Ascending aorta (tissue), 2 donors: ENCODE results near the gene TNRC6A. TPM values are rescaled to one million over a fixed set of nuclear protein-coding genes. Genes with fewer than 3 reads are reported as not detected.

Experiments used
- DNase-seq, 2 donors: peaks; one replicate each; pipeline ENCODE4 v3.0.0-alpha.2; 2019; ENCODE audit warnings: low spot score in 2 of 2
- H3K27ac ChIP-seq, 2 donors: fragments of 200-600 bp; sonication (generic); one replicate each; pipeline ENCODE4 v1.5.1; 2016 to 2017; ENCODE audit warnings: mild to moderate bottlenecking in 1 of 2
- H3K27me3 ChIP-seq: fragments of 200-600 bp; sonication (generic); one replicate; pipeline ENCODE4 v1.5.1; 2017
- H3K36me3 ChIP-seq, 2 donors: fragments of 200-600 bp; sonication (generic); one replicate each; pipeline ENCODE4 v1.5.1; 2016
- H3K4me1 ChIP-seq, 2 donors: fragments of 200-600 bp; sonication (generic); one replicate each; pipeline ENCODE4 v1.5.1; 2016 to 2017; ENCODE audit warnings: mild to moderate bottlenecking in 1 of 2
- H3K4me3 ChIP-seq, 2 donors: fragments of 200-600 bp; sonication (generic); one replicate each; pipeline ENCODE4 v1.5.1; 2016 to 2017; ENCODE audit warnings: mild to moderate bottlenecking in 1 of 2
- H3K9me3 ChIP-seq, 2 donors: fragments of 200-600 bp; sonication (generic); one replicate each; pipeline ENCODE4 v1.5.1; 2016
- intact Hi-C: fragments of 100-400 bp; cut with DNase I; formaldehyde crosslinking; loops from one replicate; pipeline ENCODE4 v1.15.1; 2023
- total RNA-seq: library from RNA; depleted of rRNA; stranded (reverse); fragments of >200 nt; gene quantifications from one replicate; pipeline ENCODE4 v1.1.0, GENCODE V29; 2016
- TF ChIP-seq, protein P1 (sequence below), 3 experiments: fragments of 200-600 bp in 2 of 3; fragments of 450-650 bp in 1 of 3; sonication (generic) in 2 of 3; IDR thresholded peaks; one replicate each; pipeline ENCODE4 v1.5.1; 2016 to 2019; ENCODE audit warnings: antibody characterized with exemption in 3 of 3, mild to moderate bottlenecking in 1 of 3, moderate library complexity in 1 of 3

The TNRC6A gene
- total RNA-seq, 1 donor from 2014 or later: 36.7 TPM

- no peak overlapping the region for H3K27ac ChIP-seq
- no peak overlapping the region for H3K4me3 ChIP-seq
- no peak for DNase-seq
- peaks cover 0 to 4% of the 10 kb centered on the region in 2 donors for H3K4me1 ChIP-seq
- H3K36me3 ChIP-seq: peaks cover 0 to 9% of the 10 kb centered on the region in 2 donors
- H3K9me3 ChIP-seq: no peaks in the 10 kb centered on the region
- intact Hi-C loops: no loop called here
- TF ChIP-seq, protein P1, sequence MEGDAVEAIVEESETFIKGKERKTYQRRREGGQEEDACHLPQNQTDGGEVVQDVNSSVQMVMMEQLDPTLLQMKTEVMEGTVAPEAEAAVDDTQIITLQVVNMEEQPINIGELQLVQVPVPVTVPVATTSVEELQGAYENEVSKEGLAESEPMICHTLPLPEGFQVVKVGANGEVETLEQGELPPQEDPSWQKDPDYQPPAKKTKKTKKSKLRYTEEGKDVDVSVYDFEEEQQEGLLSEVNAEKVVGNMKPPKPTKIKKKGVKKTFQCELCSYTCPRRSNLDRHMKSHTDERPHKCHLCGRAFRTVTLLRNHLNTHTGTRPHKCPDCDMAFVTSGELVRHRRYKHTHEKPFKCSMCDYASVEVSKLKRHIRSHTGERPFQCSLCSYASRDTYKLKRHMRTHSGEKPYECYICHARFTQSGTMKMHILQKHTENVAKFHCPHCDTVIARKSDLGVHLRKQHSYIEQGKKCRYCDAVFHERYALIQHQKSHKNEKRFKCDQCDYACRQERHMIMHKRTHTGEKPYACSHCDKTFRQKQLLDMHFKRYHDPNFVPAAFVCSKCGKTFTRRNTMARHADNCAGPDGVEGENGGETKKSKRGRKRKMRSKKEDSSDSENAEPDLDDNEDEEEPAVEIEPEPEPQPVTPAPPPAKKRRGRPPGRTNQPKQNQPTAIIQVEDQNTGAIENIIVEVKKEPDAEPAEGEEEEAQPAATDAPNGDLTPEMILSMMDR (IDR thresholded peaks at IDR 0.05): no peak
- H3K27me3 ChIP-seq: no peaks in the 10 kb centered on the region
These were observed 28.9 kb downstream of the TNRC6A start for GRCh38 chr16:24758373-24758772.

- TF ChIP-seq, protein P1 (IDR thresholded peaks at IDR 0.05): no peak
- peaks cover 0 to 3% of the 10 kb centered on the region in 2 donors for H3K4me1 ChIP-seq
- H3K27ac ChIP-seq: no peak overlapping the region
- no peaks in the 10 kb centered on the region for H3K9me3 ChIP-seq
- peaks cover 0 to 13% of the 10 kb centered on the region in 2 donors for H3K36me3 ChIP-seq
- no peaks in the 10 kb centered on the region for H3K27me3 ChIP-seq
- no peak overlapping the region for H3K4me3 ChIP-seq
- DNase-seq: no peak
- intact Hi-C loops: no loop called here
These were observed 29.6 kb downstream of the TNRC6A start for GRCh38 chr16:24759006-24759405.

DNA sequence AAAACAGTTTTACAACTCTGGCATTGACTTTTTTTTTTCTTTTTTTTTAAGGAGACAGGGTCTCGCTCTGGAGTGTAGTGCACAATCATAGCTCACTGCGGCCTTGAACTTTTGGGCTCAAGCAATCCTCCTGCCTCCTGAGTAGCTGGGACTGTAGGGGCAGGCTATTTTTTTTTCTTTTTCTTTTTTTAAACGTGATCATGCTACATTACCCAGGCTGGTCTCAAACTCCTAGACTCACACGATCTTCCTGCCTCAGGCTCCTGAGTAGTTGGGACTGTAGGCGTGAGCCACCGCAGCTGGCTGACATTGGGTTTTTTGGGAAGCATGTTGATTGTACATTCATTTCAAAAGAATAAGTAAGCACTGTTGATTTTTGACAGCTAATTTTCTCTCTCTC is 32.1 kb downstream of the TNRC6A start:
- no peaks in the 10 kb centered on the region for H3K4me1 ChIP-seq
- TF ChIP-seq, protein P1 (IDR thresholded peaks at IDR 0.05): no peak

DNA sequence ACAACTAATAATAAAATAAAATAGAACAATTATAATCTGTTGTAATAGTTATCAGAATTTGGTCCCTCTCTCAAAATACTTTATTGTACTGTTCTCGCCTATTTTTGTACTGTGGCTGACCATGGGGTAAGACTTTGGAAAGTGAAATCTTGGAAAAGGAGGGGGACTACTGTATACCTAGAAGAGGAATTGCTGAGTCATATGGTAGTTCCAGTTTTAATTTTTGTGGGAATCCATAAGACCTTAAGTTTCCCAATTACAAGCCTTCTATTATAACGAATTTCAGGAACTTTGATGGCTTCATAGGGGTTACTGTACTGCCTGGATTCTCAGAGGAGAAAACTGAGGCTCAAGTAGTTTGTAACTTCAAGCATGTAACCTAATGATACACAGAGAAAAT is 35.5 kb downstream of the TNRC6A start:
- H3K27me3 ChIP-seq: no peaks in the 10 kb centered on the region
- no peaks in the 10 kb centered on the region for H3K4me1 ChIP-seq
- H3K36me3 ChIP-seq: peaks cover 2 to 10% of the 10 kb centered on the region in 2 donors
- H3K27ac ChIP-seq: no peak overlapping the region
- no peak overlapping the region for H3K4me3 ChIP-seq
- intact Hi-C loops: no loop called here
- no peaks in the 10 kb centered on the region for H3K9me3 ChIP-seq
- DNase-seq: no peak
- TF ChIP-seq, protein P1 (IDR thresholded peaks at IDR 0.05): no peak

More for the DNA sequence above, 32.1 kb downstream of the TNRC6A start:
- intact Hi-C loops: no loop called here
- DNase-seq: no peak
- Histone ChIP-seq H3K4me3 (no peak overlapping the region), H3K27ac (no peak overlapping the region), H3K27me3 (no peaks in the 10 kb centered on the region), H3K9me3 (no peaks in the 10 kb centered on the region), H3K36me3 (peaks cover 0 to 19% of the 10 kb centered on the region in 2 donors)

- Histone ChIP-seq H3K27me3 (no peaks in the 10 kb centered on the region), H3K27ac (no peak overlapping the region), H3K9me3 (no peaks in the 10 kb centered on the region), H3K4me3 (no peak overlapping the region), H3K4me1 (no peaks in the 10 kb centered on the region), H3K36me3 (peaks cover 2 to 10% of the 10 kb centered on the region in 2 donors)
- no peak for DNase-seq
- intact Hi-C loops: no loop called here
- TF ChIP-seq, protein P1 (IDR thresholded peaks at IDR 0.05): no peak
These were observed 36.6 kb downstream of the TNRC6A start for GRCh38 chr16:24766057-24766456.

- H3K4me1 ChIP-seq: peaks cover 0 to 13% of the 10 kb centered on the region in 2 donors
- intact Hi-C loops: no loop called here
These were observed 40.4 kb downstream of the TNRC6A start for GRCh38 chr16:24769806-24770205.

More at GRCh38 chr16:24769806-24770205, 40.4 kb downstream of the TNRC6A start:
- Histone ChIP-seq H3K9me3 (no peaks in the 10 kb centered on the region), H3K27me3 (no peaks in the 10 kb centered on the region), H3K4me3 (no peak overlapping the region), H3K36me3 (peaks cover 2% of the 10 kb centered on the region in 2 donors), H3K27ac (no peak overlapping the region)
- no peak for DNase-seq
- TF ChIP-seq, protein P1 (IDR thresholded peaks at IDR 0.05): no peak
